Activated CD4-positive, alpha-beta memory T cell treated with anti-CD3 and anti-CD28 coated beads, Interleukin-2, amount 10 ng/mL, durations not matched to agents 7 days and 5 days (primary cell): ENCODE measurements around the gene ARHGEF1. TPM values are rescaled to one million over a fixed set of nuclear protein-coding genes. Genes with fewer than 3 reads are reported as not detected.

Source experiments
- CTCF ChIA-PET: fragments of 350-600 bp; sonication (Branson Sonifier 250); formaldehyde crosslinking; loops from one replicate; lab custom pipeline; 2021; ENCODE audit warnings: antibody characterized with exemption, inconsistent platforms; lab: Charles Lee
- POLR2A ChIA-PET: fragments of 350-600 bp; sonication (Branson Sonifier 250); formaldehyde crosslinking; loops from one replicate; lab custom pipeline; 2021; ENCODE audit warnings: antibody characterized with exemption; lab: Charles Lee
- DNase-seq: peaks from one replicate; pipeline ENCODE4 v3.0.0-alpha.2; 2020
- H3K27ac Mint-ChIP-seq: one replicate; pipeline ENCODE4 v1.8.0; 2021; ENCODE audit warnings: mild to moderate bottlenecking, mixed read lengths
- H3K27me3 Mint-ChIP-seq: one replicate; pipeline ENCODE4 v1.8.0; 2021; ENCODE audit warnings: mixed read lengths
- H3K36me3 Mint-ChIP-seq: one replicate; pipeline ENCODE4 v1.8.0; 2021; ENCODE audit warnings: low read depth, mixed read lengths
- H3K4me1 Mint-ChIP-seq: one replicate; pipeline ENCODE4 v1.8.0; 2021; ENCODE audit warnings: mixed read lengths
- H3K4me3 Mint-ChIP-seq: one replicate; pipeline ENCODE4 v1.8.0; 2021; ENCODE audit warnings: mild to moderate bottlenecking, mixed read lengths
- H3K9me3 Mint-ChIP-seq: one replicate; pipeline ENCODE4 v1.8.0; 2021; ENCODE audit warnings: mixed read lengths
- total RNA-seq, 2 experiments: library from RNA; stranded (reverse); gene quantifications; one replicate each; pipeline ENCODE4 v1.2.3, GENCODE V29; 2021

ARHGEF1 gene
- total RNA-seq, 2 experiments from 2014 or later = 657 TPM

- ChIA-PET CTCF (interaction anchor here (1.3 kb wide), 1 partner anchor 30 kb away, joined by 6 read pairs; no protein-coding TSS in a partner anchor), POLR2A (interaction anchor here (1.4 to 15.7 kb wide), 3 partner anchors 9 to 32 kb away, joined by 4 to 166 read pairs (median 13); partner anchors contain the start of gene ARHGEF1)
- Mint-ChIP-seq H3K4me1 (peaks cover 23% of the 10 kb centered on the region), H3K36me3 (peaks cover 86% of the 10 kb centered on the region), H3K27ac (no peak overlapping the region), H3K4me3 (no peak overlapping the region), H3K27me3 (no peaks in the 10 kb centered on the region), H3K9me3 (no peaks in the 10 kb centered on the region)
- no peak for DNase-seq
Observed at GRCh38 chr19:41902594-41902993, 19.6 kb downstream of the ARHGEF1 start.

GRCh38 chr19:41903193-41903953 lies 20.4 kb downstream of the ARHGEF1 start:
- DNase-seq = no peak
- no peak overlapping the region for H3K27ac Mint-ChIP-seq
- H3K36me3 Mint-ChIP-seq = peaks cover 78% of the 10 kb centered on the region
- H3K27me3 Mint-ChIP-seq = no peaks in the 10 kb centered on the region
- peaks cover 21% of the 10 kb centered on the region for H3K4me1 Mint-ChIP-seq
- H3K9me3 Mint-ChIP-seq = no peaks in the 10 kb centered on the region
- ChIA-PET CTCF (interaction anchor here (1.3 kb wide), 1 partner anchor 30 kb away, joined by 6 read pairs; no protein-coding TSS in a partner anchor), POLR2A (interaction anchor here (1.4 to 15.7 kb wide), 3 partner anchors 8 to 33 kb away, joined by 4 to 166 read pairs (median 13); partner anchors contain the start of gene ARHGEF1)
- no peak overlapping the region for H3K4me3 Mint-ChIP-seq

GRCh38 chr19:41904118-41904870 lies 21.3 kb downstream of the ARHGEF1 start:
- POLR2A ChIA-PET = interaction anchor here (1.0 to 15.7 kb wide), 4 partner anchors 17 to 34 kb away, joined by 3 to 166 read pairs (median 4); partner anchors contain the start of gene ARHGEF1
- H3K4me1 Mint-ChIP-seq = peaks cover 17% of the 10 kb centered on the region
- CTCF ChIA-PET = interaction anchor here (1.0 kb wide), 1 partner anchor 31 kb away, joined by 3 read pairs; no protein-coding TSS in a partner anchor
- H3K36me3 Mint-ChIP-seq = peaks cover 76% of the 10 kb centered on the region
- no peaks in the 10 kb centered on the region for H3K9me3 Mint-ChIP-seq
- no peak overlapping the region for H3K27ac Mint-ChIP-seq
- no peaks in the 10 kb centered on the region for H3K27me3 Mint-ChIP-seq
- no peak overlapping the region for H3K4me3 Mint-ChIP-seq
- no peak for DNase-seq

- no peaks in the 10 kb centered on the region for H3K9me3 Mint-ChIP-seq
- no peak overlapping the region for H3K27ac Mint-ChIP-seq
- H3K4me3 Mint-ChIP-seq = no peak overlapping the region
- ChIA-PET CTCF (interaction anchor here (1.0 kb wide), 1 partner anchor 32 kb away, joined by 3 read pairs; no protein-coding TSS in a partner anchor), POLR2A (interaction anchor here (0.9 to 15.7 kb wide), 7 partner anchors 10 to 45 kb away, joined by 3 to 166 read pairs (median 3); partner anchors contain the start of genes ARHGEF1 and RPS19)
- peaks cover 71% of the 10 kb centered on the region for H3K36me3 Mint-ChIP-seq
- DNase-seq = no peak
- H3K4me1 Mint-ChIP-seq = peaks cover 18% of the 10 kb centered on the region
- H3K27me3 Mint-ChIP-seq = peaks cover 2% of the 10 kb centered on the region
Observed at GRCh38 chr19:41905273-41906002, 22.5 kb downstream of the ARHGEF1 start.

GRCh38 chr19:41906271-41906670 lies 23.3 kb downstream of the ARHGEF1 start:
- H3K4me3 Mint-ChIP-seq = no peak overlapping the region
- no peaks in the 10 kb centered on the region for H3K9me3 Mint-ChIP-seq
- POLR2A ChIA-PET = interaction anchor here (0.9 to 15.7 kb wide), 4 partner anchors 19 to 46 kb away, joined by 3 to 166 read pairs (median 6); partner anchors contain the start of genes ARHGEF1 and RPS19
- no peak for DNase-seq
- peaks cover 19% of the 10 kb centered on the region for H3K4me1 Mint-ChIP-seq
- H3K36me3 Mint-ChIP-seq = peaks cover 71% of the 10 kb centered on the region
- CTCF ChIA-PET = interaction anchor here (0.8 kb wide), 1 partner anchor 35 kb away, joined by 3 read pairs; no protein-coding TSS in a partner anchor
- peaks cover 9% of the 10 kb centered on the region for H3K27me3 Mint-ChIP-seq
- no peak overlapping the region for H3K27ac Mint-ChIP-seq

- DNase-seq = no peak
- Mint-ChIP-seq H3K4me1 (peaks cover 25% of the 10 kb centered on the region), H3K9me3 (no peaks in the 10 kb centered on the region), H3K27ac (no peak overlapping the region), H3K4me3 (no peak overlapping the region), H3K36me3 (peaks cover 69% of the 10 kb centered on the region), H3K27me3 (peaks cover 17% of the 10 kb centered on the region)
- ChIA-PET CTCF (no interaction called here), POLR2A (interaction anchor here (3.3 to 15.7 kb wide), 2 partner anchors 20 to 47 kb away, joined by 10 to 166 read pairs; partner anchors contain the start of genes ARHGEF1 and RPS19)
Observed at GRCh38 chr19:41906916-41907680, 24.1 kb downstream of the ARHGEF1 start.

GRCh38 chr19:41907994-41908615 lies 25.1 kb downstream of the ARHGEF1 start:
- DNase-seq = no peak
- Mint-ChIP-seq H3K4me3 (no peak overlapping the region), H3K27me3 (peaks cover 25% of the 10 kb centered on the region), H3K9me3 (no peaks in the 10 kb centered on the region), H3K27ac (no peak overlapping the region), H3K4me1 (peaks cover 27% of the 10 kb centered on the region), H3K36me3 (peaks cover 61% of the 10 kb centered on the region)
- CTCF ChIA-PET = no interaction called here
- POLR2A ChIA-PET = interaction anchor here (0.9 to 15.7 kb wide), 3 partner anchors 20 to 48 kb away, joined by 3 to 166 read pairs (median 10); partner anchors contain the start of genes ARHGEF1, ERFL and RPS19

GRCh38 chr19:41908724-41909464 lies 25.9 kb downstream of the ARHGEF1 start:
- DNase-seq = no peak
- peaks cover 24% of the 10 kb centered on the region for H3K4me1 Mint-ChIP-seq
- ChIA-PET CTCF (no interaction called here), POLR2A (interaction anchor here (0.9 to 15.7 kb wide), 5 partner anchors 19 to 49 kb away, joined by 3 to 166 read pairs (median 10); partner anchors contain the start of genes ARHGEF1, ERFL and RPS19)
- H3K27me3 Mint-ChIP-seq = peaks cover 32% of the 10 kb centered on the region
- H3K27ac Mint-ChIP-seq = no peak overlapping the region
- H3K36me3 Mint-ChIP-seq = peaks cover 53% of the 10 kb centered on the region
- H3K9me3 Mint-ChIP-seq = no peaks in the 10 kb centered on the region
- no peak overlapping the region for H3K4me3 Mint-ChIP-seq

GRCh38 chr19:41909706-41910105 lies 26.7 kb downstream of the ARHGEF1 start:
- peaks cover 23% of the 10 kb centered on the region for H3K4me1 Mint-ChIP-seq
- peaks cover 45% of the 10 kb centered on the region for H3K36me3 Mint-ChIP-seq
- no peak for DNase-seq
- peaks cover 37% of the 10 kb centered on the region for H3K27me3 Mint-ChIP-seq
- H3K4me3 Mint-ChIP-seq = no peak overlapping the region
- H3K9me3 Mint-ChIP-seq = no peaks in the 10 kb centered on the region
- ChIA-PET POLR2A (interaction anchor here (1.2 to 15.7 kb wide), 3 partner anchors 22 to 37 kb away, joined by 3 to 166 read pairs (median 26); partner anchors contain the start of gene ARHGEF1), CTCF (no interaction called here)
- no peak overlapping the region for H3K27ac Mint-ChIP-seq

GRCh38 chr19:41910240-41910991 lies 27.4 kb downstream of the ARHGEF1 start:
- no peak for DNase-seq
- peaks cover 38% of the 10 kb centered on the region for H3K36me3 Mint-ChIP-seq
- POLR2A ChIA-PET = interaction anchor here (1.8 to 15.7 kb wide), 8 partner anchors 8 to 50 kb away, joined by 6 to 166 read pairs (median 9); partner anchors contain the start of genes ARHGEF1, CD79A and RPS19
- H3K9me3 Mint-ChIP-seq = no peaks in the 10 kb centered on the region
- peaks cover 39% of the 10 kb centered on the region for H3K27me3 Mint-ChIP-seq
- CTCF ChIA-PET = no interaction called here
- H3K4me3 Mint-ChIP-seq = no peak overlapping the region
- peak overlapping the region; percentile 41 for H3K27ac Mint-ChIP-seq
- H3K4me1 Mint-ChIP-seq = peaks cover 21% of the 10 kb centered on the region
